Left lung (tissue), 10 donors: ENCODE data around the gene SBK1. TPM values are rescaled to one million over a fixed set of nuclear protein-coding genes. Genes with fewer than 3 reads are reported as not detected.

Source experiments
- ATAC-seq: fragments of 200-7000 bp; cut with Tn5 transposase; one replicate; pipeline ENCODE4 v1.9.1; 2020; ENCODE audit warnings: moderate library complexity
- DNase-seq, 4 donors: peaks; one replicate each; pipeline ENCODE4 v3.0.0-alpha.2; 2013 to 2020
- H3K27ac ChIP-seq, 2 donors: fragments of 200-600 bp; sonication (generic) in 1 of 2; one replicate each; pipeline versions ENCODE4 v1.5.0 to v1.8.0; 2020 to 2021
- H3K27me3 ChIP-seq, 2 donors: fragments of 200-600 bp; sonication (generic) in 1 of 2; one replicate each; pipeline versions ENCODE4 v1.5.0 to v1.8.0; 2020 to 2021
- H3K36me3 ChIP-seq, 2 donors: fragments of 200-600 bp; sonication (generic) in 1 of 2; one replicate each; pipeline versions ENCODE4 v1.5.0 to v1.8.0; 2020 to 2021
- H3K4me1 ChIP-seq, 2 donors: fragments of 200-600 bp; one replicate each; pipeline ENCODE4 v1.8.0; 2021
- H3K4me3 ChIP-seq, 2 donors: fragments of 200-600 bp; sonication (generic) in 1 of 2; one replicate each; pipeline versions ENCODE4 v1.5.0 to v1.8.0; 2020 to 2021; ENCODE audit warnings: mild to moderate bottlenecking in 1 of 2
- H3K9me3 ChIP-seq, 2 donors: fragments of 200-600 bp; sonication (generic) in 1 of 2; one replicate each; pipeline versions ENCODE4 v1.5.0 to v1.8.0; 2020 to 2021
- CTCF ChIP-seq, 2 donors: fragments of 200-600 bp; sonication (generic) in 1 of 2; IDR thresholded peaks; one replicate each; pipeline versions ENCODE4 v1.5.0 to v1.8.0; 2021; ENCODE audit warnings: antibody characterized with exemption in 2 of 2
- intact Hi-C, 2 donors: fragments of 100-400 bp; cut with DNase I; formaldehyde crosslinking; loops; one replicate each; pipeline versions ENCODE4 v1.11.2 to v1.14.2; 2022
- polyA plus RNA-seq, 6 donors: library from polyadenylated mRNA; unstranded; fragments of 120-200 nt; gene quantifications; one replicate each; pipeline ENCODE4 v1.2.1, GENCODE V29; 2013; ENCODE audit not compliant: insufficient read length in 6 of 6
- total RNA-seq, 2 donors: library from RNA; stranded (reverse); fragmentation: NEBNext Ultra II Directional; extraction: Animal tissue kit (Norgen Biotek cat#: 25700); gene quantifications; one replicate each; pipeline ENCODE4 v1.2.1, GENCODE V29; 2021
- donor health status: DM: no; HTN: yes; CAD: no.
- donor health status: DM: no; HTN: no; CAD: no.

Gene SBK1
- total and polyA plus RNA-seq, 8 donors: 1.7 to 16.4 (median 14.4) TPM

DNA sequence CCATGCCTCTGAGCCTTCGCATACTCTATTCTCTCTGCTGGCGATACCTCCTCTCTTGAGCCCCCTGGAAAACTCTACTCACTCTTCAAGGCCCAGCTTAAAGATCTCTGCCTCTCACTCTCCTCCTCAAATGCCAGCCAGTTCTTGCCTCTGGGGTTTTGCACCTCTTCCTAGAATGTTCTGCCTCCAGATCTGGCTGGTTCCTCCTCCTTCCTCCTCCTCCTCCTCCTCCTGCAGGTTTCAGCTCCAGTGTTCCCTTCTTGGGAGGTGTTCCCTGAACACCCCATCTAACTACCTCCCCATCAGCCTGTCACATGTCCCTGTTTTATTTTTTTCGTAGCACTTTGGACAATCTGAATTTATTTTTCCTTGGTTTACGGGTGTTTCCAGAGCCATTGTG is 35.1 kb upstream of the SBK1 start:
- Histone ChIP-seq H3K27ac (no peak overlapping the region), H3K9me3 (peaks cover 0 to 3% of the 10 kb centered on the region in 2 donors), H3K27me3 (peaks cover 4 to 44% of the 10 kb centered on the region in 2 donors), H3K36me3 (no peaks in the 10 kb centered on the region), H3K4me3 (no peak overlapping the region), H3K4me1 (no peaks in the 10 kb centered on the region)
- intact Hi-C loops: no loop called here
- TF ChIP-seq CTCF (IDR thresholded peaks at IDR 0.05): no peak
- DNase-seq (no peak), ATAC-seq (no peak)

DNA sequence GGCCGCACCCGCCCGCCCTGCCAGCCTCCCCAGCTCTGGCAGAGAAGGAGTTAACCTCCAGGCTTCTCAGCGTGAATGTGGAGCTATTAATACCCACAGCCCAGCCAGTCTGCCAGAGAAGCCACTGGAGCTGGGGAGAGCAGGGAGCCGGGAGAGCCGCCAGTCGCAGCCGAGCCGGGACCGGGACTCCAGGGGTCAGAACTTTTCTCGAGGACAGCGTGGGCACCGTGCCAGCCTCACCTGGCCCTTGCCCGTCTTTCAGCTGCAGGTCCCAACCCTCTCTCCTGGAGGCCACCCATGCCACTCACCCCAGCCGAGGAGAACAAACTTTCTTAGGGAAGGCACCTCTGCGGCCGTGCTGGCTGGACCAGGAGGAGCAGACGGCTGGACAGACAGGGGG is 33.8 kb upstream of the SBK1 start:
- intact Hi-C loops: no loop called here
- H3K4me1 ChIP-seq: no peaks in the 10 kb centered on the region
- H3K27me3 ChIP-seq: peaks cover 4 to 48% of the 10 kb centered on the region in 2 donors
- peak; percentile 76 for ATAC-seq
- peaks cover 0 to 2% of the 10 kb centered on the region in 2 donors for H3K9me3 ChIP-seq
- no peaks in the 10 kb centered on the region for H3K36me3 ChIP-seq
- no peak overlapping the region for H3K4me3 ChIP-seq
- TF ChIP-seq CTCF (IDR thresholded peaks at IDR 0.05): no peak
- no peak overlapping the region for H3K27ac ChIP-seq
- peak in 2 of 4 donors; percentile 20 to 64 for DNase-seq

DNA sequence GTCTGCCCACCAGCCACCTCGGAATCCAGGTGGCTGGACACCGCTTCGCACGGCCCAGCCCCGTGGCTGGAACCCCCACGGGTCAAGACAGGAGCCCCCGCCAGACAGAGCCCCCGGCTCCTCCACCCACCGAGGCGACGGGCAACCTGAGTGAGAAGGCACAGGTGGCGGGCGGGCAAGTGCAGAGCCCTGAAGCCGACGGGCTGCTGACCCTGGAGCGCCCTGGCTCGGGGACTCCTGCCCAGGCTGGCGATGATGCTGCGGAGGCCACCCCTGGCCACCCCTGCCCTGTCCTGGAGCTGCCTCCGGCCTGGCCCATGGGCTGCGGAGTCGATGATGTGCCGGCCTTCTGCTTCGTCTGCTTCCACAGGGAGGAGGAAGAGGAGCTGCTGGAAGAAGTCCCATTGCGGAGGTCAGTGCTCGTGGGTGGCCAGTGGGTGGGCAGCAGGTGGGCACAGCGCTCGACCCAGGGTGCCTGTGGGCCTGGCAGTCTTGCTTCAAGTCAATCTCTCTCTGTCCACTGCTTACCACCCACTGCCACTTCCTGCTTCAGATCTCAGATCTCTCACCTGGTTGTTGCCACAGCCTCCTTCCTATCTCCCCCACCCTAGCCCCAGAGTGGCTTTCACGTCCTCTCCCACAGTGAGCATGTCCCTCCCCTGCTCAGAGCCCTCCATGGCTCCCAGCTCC is 33.1 kb upstream of the SBK1 start:
- ATAC-seq: no peak

DNA sequence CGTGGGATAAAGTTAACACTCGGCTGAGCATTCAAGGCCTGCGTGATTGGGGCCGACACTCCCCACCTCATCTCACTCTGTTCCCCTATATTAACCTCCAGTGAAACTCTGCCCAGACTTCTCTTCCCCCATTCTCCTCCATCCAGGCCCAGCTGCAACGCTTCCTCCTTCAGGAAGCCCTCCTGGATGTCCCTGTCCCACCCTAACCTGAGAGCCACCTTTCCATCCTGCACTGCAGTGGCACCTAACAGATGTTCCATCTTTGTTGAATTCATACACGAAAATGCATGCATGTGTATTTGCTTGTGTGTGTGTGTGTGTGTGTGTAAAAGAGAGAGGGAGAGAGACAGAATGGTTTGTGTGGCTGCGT is 32.6 kb upstream of the SBK1 start:
- Histone ChIP-seq H3K4me1 (no peaks in the 10 kb centered on the region), H3K27ac (no peak overlapping the region), H3K4me3 (no peak overlapping the region), H3K9me3 (peaks cover 0 to 2% of the 10 kb centered on the region in 2 donors), H3K36me3 (no peaks in the 10 kb centered on the region), H3K27me3 (peaks cover 4 to 52% of the 10 kb centered on the region in 2 donors)
- ATAC-seq (no peak), DNase-seq (no peak)
- intact Hi-C loops: no loop called here
- no peak for TF ChIP-seq CTCF (IDR thresholded peaks at IDR 0.05)

More for the DNA sequence above, 33.1 kb upstream of the SBK1 start:
- intact Hi-C loops: no loop called here
- Histone ChIP-seq H3K4me3 (no peak overlapping the region), H3K4me1 (no peaks in the 10 kb centered on the region), H3K9me3 (peaks cover 0 to 2% of the 10 kb centered on the region in 2 donors), H3K36me3 (no peaks in the 10 kb centered on the region), H3K27me3 (peaks cover 4 to 48% of the 10 kb centered on the region in 2 donors), H3K27ac (no peak overlapping the region)
- DNase-seq: peak in 1 of 4 donors; percentile 73
- no peak for TF ChIP-seq CTCF (IDR thresholded peaks at IDR 0.05)

DNA sequence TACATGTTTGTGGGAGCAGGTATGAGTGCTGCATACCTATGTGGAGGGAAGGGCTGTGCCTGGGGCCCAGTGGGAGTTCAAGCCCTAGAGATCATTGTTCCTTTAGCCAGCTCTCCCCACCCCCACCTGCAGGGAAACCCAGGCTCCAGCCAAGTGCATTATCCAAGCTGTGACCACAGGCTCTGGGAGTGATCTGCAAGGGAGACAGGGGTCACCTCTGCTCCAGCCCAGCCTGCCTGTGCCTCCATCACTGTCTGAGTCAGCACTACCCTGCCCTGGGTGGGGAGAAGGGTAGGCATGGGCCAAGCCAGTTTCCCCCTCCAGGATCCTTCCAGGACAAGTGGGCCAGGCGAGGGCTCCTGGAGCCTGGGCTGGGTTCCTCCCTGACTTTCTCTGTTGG is 32.1 kb upstream of the SBK1 start:
- DNase-seq (no peak), ATAC-seq (no peak)
- peaks cover 4 to 56% of the 10 kb centered on the region in 2 donors for H3K27me3 ChIP-seq
- H3K4me1 ChIP-seq: no peaks in the 10 kb centered on the region
- intact Hi-C loops: no loop called here
- H3K27ac ChIP-seq: no peak overlapping the region
- no peaks in the 10 kb centered on the region for H3K36me3 ChIP-seq
- peaks cover 0 to 2% of the 10 kb centered on the region in 2 donors for H3K9me3 ChIP-seq
- H3K4me3 ChIP-seq: no peak overlapping the region
- TF ChIP-seq CTCF (IDR thresholded peaks at IDR 0.05): no peak
